Liver (tissue), 9 donors: Measurements from ENCODE around the gene HEPACAM. TPM values are rescaled to one million over a fixed set of nuclear protein-coding genes. Genes with fewer than 3 reads are reported as not detected.

ENCODE experiments used
- DNase-seq: peaks from one replicate; pipeline ENCODE4 v3.0.0-alpha.2; 2017; ENCODE audit warnings: low spot score
- H3K27ac ChIP-seq, 2 donors: one replicate each; pipeline ENCODE4 v1.7.0; 2013; ENCODE audit warnings: inconsistent platforms in 2 of 2, low read length in 2 of 2, control low read depth in 1 of 2, low read depth in 1 of 2, mild to moderate bottlenecking in 1 of 2
- H3K27me3 ChIP-seq, 4 donors: one replicate each; pipeline versions ENCODE4 v1.6.1 to v1.7.0; 2013; ENCODE audit warnings: low read length in 3 of 4, inconsistent platforms in 1 of 4, mild to moderate bottlenecking in 1 of 4, moderate library complexity in 1 of 4; ENCODE audit not compliant: control insufficient read depth in 4 of 4, insufficient read depth in 4 of 4
- H3K36me3 ChIP-seq, 4 donors: one replicate each; pipeline versions ENCODE4 v1.6.1 to v1.7.0; 2013; ENCODE audit warnings: low read length in 3 of 4, mild to moderate bottlenecking in 3 of 4, low read depth in 1 of 4, moderate library complexity in 1 of 4; ENCODE audit not compliant: control insufficient read depth in 4 of 4, insufficient read depth in 3 of 4
- H3K4me1 ChIP-seq, 4 donors: one replicate each; pipeline versions ENCODE4 v1.6.1 to v1.7.0; 2013; ENCODE audit warnings: low read length in 3 of 4, mild to moderate bottlenecking in 3 of 4, moderate library complexity in 1 of 4; ENCODE audit not compliant: control insufficient read depth in 4 of 4, insufficient read depth in 4 of 4
- H3K4me3 ChIP-seq, 3 donors: one replicate each; pipeline versions ENCODE4 v1.6.1 to v1.7.0; 2013; ENCODE audit warnings: low read length in 3 of 3, control low read depth in 1 of 3, low read depth in 1 of 3, mild to moderate bottlenecking in 1 of 3
- H3K9ac ChIP-seq, 2 donors: one replicate each; pipeline ENCODE4 v1.7.0; 2013; ENCODE audit warnings: low read length in 2 of 2, mild to moderate bottlenecking in 2 of 2, moderate library complexity in 2 of 2, control low read depth in 1 of 2, low read depth in 1 of 2
- H3K9me3 ChIP-seq, 4 donors: one replicate each; pipeline versions ENCODE4 v1.6.1 to v1.7.0; 2013; ENCODE audit warnings: low read length in 3 of 4; ENCODE audit not compliant: control insufficient read depth in 4 of 4
- EGR1 ChIP-seq, 2 donors: IDR thresholded peaks; 2 replicates each; pipeline ENCODE4 v1.6.1; 2016 to 2018; ENCODE audit warnings: antibody characterized with exemption in 2 of 2, low read depth in 2 of 2
- FOXA1 ChIP-seq: IDR thresholded peaks from 2 replicates; pipeline ENCODE4 v1.6.1; 2016; ENCODE audit warnings: antibody characterized with exemption
- FOXA2 ChIP-seq: IDR thresholded peaks from 2 replicates; pipeline ENCODE4 v1.6.1; 2016; ENCODE audit warnings: antibody characterized with exemption
- GABPA ChIP-seq, 2 donors: IDR thresholded peaks in 1 of 2; conservative IDR thresholded peaks in 1 of 2; 2 replicates each; pipeline ENCODE4 v1.6.1; 2016; ENCODE audit warnings: antibody characterized with exemption in 2 of 2, mild to moderate bottlenecking in 1 of 2, moderate library complexity in 1 of 2
- HNF4A ChIP-seq, 2 donors: conservative IDR thresholded peaks; 2 replicates each; pipeline ENCODE4 v1.6.1; 2016; ENCODE audit warnings: antibody characterized with exemption in 2 of 2, mild to moderate bottlenecking in 2 of 2
- HNF4G ChIP-seq: IDR thresholded peaks from 2 replicates; pipeline ENCODE4 v1.6.1; 2016; ENCODE audit warnings: antibody characterized with exemption
- JUND ChIP-seq, 2 donors: IDR thresholded peaks; 2 replicates each; pipeline ENCODE4 v1.6.1; 2016; ENCODE audit warnings: antibody characterized with exemption in 2 of 2
- NR2F2 ChIP-seq: IDR thresholded peaks from 2 replicates; pipeline ENCODE4 v1.6.1; 2016; ENCODE audit warnings: antibody characterized with exemption
- RAD21 ChIP-seq, 2 donors: IDR thresholded peaks; 2 replicates each; pipeline ENCODE4 v1.6.1; 2016; ENCODE audit warnings: antibody characterized with exemption in 2 of 2, mild to moderate bottlenecking in 2 of 2
- RXRA ChIP-seq, 2 donors: IDR thresholded peaks; 2 replicates each; pipeline ENCODE4 v1.6.1; 2017 to 2018; ENCODE audit warnings: antibody characterized with exemption in 2 of 2, mild to moderate bottlenecking in 1 of 2
- SP1 ChIP-seq: IDR thresholded peaks from 2 replicates; pipeline ENCODE4 v1.6.1; 2018; ENCODE audit warnings: antibody characterized with exemption, mild to moderate bottlenecking
- TAF1 ChIP-seq: conservative IDR thresholded peaks from 2 replicates; pipeline ENCODE4 v1.6.1; 2016; ENCODE audit warnings: antibody characterized with exemption, mild to moderate bottlenecking
- YY1 ChIP-seq: IDR thresholded peaks from 2 replicates; pipeline ENCODE4 v1.6.1; 2016; ENCODE audit warnings: antibody characterized with exemption, mild to moderate bottlenecking
- WGBS: extraction: QIAGEN DNeasy Blood & Tissue Kit; methylation state at CpG from one replicate; pipeline ENCODE4 v1.1.7; 2013; 5-methylcytosine and 5-hydroxymethylcytosine counted together
- polyA plus RNA-seq, 2 donors: library from polyadenylated mRNA; stranded (reverse) in 1 of 2; unstranded in 1 of 2; fragments of 200-250 nt in 1 of 2; fragments of >200 nt in 1 of 2; fragmentation: Nextera tagmentation in 1 of 2; extraction: Ambion mirVana in 1 of 2; gene quantifications; one replicate each; pipeline versions ENCODE4 v1.2.1 to v1.2.3, GENCODE V29; 2013 to 2015
- total RNA-seq, 2 donors: library from RNA; depleted of rRNA; stranded (reverse); fragments of >200 nt; gene quantifications; one replicate each; pipeline ENCODE4 v1.2.3, GENCODE V29; 2014
- TF ChIP-seq, protein P1 (sequence below): IDR thresholded peaks from 2 replicates; pipeline ENCODE4 v1.6.1; 2016; ENCODE audit warnings: antibody characterized with exemption
- TF ChIP-seq, protein P2 (sequence below): IDR thresholded peaks from 2 replicates; pipeline ENCODE4 v1.6.1; 2016; ENCODE audit warnings: antibody characterized with exemption
- TF ChIP-seq, protein P3 (sequence below): IDR thresholded peaks from 2 replicates; pipeline ENCODE4 v1.6.1; 2016; ENCODE audit warnings: antibody characterized with exemption, mild to moderate bottlenecking
- TF ChIP-seq, protein P4 (sequence below): IDR thresholded peaks from 2 replicates; pipeline ENCODE4 v1.6.1; 2016; ENCODE audit warnings: antibody characterized with exemption
- TF ChIP-seq, protein P5 (sequence below): fragments of 150-350 bp; IDR thresholded peaks from 2 replicates; pipeline ENCODE4 v1.5.1; 2017; ENCODE audit warnings: improper control_type of control experiment, low read depth, low read length; ENCODE audit not compliant: missing input control
- donor health status: healthy.
- donor health status: healthy.
- donor health status: healthy.
- donor health status: healthy.
- donor health status: healthy.

HEPACAM gene
- total and polyA plus RNA-seq, 4 donors = 0.79 to 7.1 (median 3.3) TPM; not detected in 1

DNA sequence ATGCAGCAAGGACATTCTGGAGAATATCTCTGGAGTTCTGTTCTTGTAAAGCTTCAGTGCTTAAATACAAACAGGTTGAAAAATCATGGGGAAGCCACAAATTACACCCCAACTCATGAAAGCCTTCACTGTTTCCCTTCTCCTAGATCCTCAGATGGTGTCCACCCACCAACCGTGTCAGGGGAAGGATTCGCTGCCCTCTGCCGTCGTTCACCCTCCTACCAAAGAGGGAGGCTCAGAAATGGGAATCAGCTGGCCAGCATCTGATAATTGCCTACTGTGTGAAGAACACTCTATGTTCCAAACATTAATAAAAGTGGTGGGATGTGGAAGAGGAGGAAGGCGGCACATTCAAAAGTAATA lies 7.4 kb upstream of the HEPACAM start:
- DNase-seq = no peak
- Histone ChIP-seq H3K27ac (no peak overlapping the region), H3K36me3 (no peaks in the 10 kb centered on the region), H3K9ac (no peak overlapping the region), H3K4me1 (peaks cover 0 to 6% (median 0%) of the 10 kb centered on the region in 4 donors), H3K27me3 (no peaks in the 10 kb centered on the region), H3K4me3 (no peak overlapping the region), H3K9me3 (no peaks in the 10 kb centered on the region)
- WGBS = 84% methylated on average over 5 of the region's 5 CpGs
- TF ChIP-seq, protein P1, sequence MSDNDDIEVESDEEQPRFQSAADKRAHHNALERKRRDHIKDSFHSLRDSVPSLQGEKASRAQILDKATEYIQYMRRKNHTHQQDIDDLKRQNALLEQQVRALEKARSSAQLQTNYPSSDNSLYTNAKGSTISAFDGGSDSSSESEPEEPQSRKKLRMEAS = no peak
- no peak for TF ChIP-seq RAD21 (IDR thresholded peaks at IDR 0.05)
- no peak for TF ChIP-seq NR2F2
- no peak for TF ChIP-seq SP1
- TF ChIP-seq TAF1 = no peak
- TF ChIP-seq, protein P2, sequence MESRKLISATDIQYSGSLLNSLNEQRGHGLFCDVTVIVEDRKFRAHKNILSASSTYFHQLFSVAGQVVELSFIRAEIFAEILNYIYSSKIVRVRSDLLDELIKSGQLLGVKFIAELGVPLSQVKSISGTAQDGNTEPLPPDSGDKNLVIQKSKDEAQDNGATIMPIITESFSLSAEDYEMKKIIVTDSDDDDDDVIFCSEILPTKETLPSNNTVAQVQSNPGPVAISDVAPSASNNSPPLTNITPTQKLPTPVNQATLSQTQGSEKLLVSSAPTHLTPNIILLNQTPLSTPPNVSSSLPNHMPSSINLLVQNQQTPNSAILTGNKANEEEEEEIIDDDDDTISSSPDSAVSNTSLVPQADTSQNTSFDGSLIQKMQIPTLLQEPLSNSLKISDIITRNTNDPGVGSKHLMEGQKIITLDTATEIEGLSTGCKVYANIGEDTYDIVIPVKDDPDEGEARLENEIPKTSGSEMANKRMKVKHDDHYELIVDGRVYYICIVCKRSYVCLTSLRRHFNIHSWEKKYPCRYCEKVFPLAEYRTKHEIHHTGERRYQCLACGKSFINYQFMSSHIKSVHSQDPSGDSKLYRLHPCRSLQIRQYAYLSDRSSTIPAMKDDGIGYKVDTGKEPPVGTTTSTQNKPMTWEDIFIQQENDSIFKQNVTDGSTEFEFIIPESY = no peak
- no peak for TF ChIP-seq FOXA2
- TF ChIP-seq, protein P3, sequence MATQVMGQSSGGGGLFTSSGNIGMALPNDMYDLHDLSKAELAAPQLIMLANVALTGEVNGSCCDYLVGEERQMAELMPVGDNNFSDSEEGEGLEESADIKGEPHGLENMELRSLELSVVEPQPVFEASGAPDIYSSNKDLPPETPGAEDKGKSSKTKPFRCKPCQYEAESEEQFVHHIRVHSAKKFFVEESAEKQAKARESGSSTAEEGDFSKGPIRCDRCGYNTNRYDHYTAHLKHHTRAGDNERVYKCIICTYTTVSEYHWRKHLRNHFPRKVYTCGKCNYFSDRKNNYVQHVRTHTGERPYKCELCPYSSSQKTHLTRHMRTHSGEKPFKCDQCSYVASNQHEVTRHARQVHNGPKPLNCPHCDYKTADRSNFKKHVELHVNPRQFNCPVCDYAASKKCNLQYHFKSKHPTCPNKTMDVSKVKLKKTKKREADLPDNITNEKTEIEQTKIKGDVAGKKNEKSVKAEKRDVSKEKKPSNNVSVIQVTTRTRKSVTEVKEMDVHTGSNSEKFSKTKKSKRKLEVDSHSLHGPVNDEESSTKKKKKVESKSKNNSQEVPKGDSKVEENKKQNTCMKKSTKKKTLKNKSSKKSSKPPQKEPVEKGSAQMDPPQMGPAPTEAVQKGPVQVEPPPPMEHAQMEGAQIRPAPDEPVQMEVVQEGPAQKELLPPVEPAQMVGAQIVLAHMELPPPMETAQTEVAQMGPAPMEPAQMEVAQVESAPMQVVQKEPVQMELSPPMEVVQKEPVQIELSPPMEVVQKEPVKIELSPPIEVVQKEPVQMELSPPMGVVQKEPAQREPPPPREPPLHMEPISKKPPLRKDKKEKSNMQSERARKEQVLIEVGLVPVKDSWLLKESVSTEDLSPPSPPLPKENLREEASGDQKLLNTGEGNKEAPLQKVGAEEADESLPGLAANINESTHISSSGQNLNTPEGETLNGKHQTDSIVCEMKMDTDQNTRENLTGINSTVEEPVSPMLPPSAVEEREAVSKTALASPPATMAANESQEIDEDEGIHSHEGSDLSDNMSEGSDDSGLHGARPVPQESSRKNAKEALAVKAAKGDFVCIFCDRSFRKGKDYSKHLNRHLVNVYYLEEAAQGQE = no peak
- no peak for TF ChIP-seq GABPA (IDR thresholded peaks at IDR 0.05 in 1 of 2, conservative IDR thresholded peaks at IDR 0.05 in 1 of 2)
- TF ChIP-seq FOXA1 = no peak
- TF ChIP-seq, protein P4, sequence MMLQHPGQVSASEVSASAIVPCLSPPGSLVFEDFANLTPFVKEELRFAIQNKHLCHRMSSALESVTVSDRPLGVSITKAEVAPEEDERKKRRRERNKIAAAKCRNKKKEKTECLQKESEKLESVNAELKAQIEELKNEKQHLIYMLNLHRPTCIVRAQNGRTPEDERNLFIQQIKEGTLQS = no peak
- TF ChIP-seq HNF4G = no peak
- no peak for TF ChIP-seq JUND (IDR thresholded peaks at IDR 0.05)
- TF ChIP-seq HNF4A (conservative IDR thresholded peaks at IDR 0.05) = no peak
- TF ChIP-seq YY1 = no peak
- no peak for TF ChIP-seq EGR1 (IDR thresholded peaks at IDR 0.05; ENCODE audit: low read depth in 2 of 2)
- TF ChIP-seq, protein P5, sequence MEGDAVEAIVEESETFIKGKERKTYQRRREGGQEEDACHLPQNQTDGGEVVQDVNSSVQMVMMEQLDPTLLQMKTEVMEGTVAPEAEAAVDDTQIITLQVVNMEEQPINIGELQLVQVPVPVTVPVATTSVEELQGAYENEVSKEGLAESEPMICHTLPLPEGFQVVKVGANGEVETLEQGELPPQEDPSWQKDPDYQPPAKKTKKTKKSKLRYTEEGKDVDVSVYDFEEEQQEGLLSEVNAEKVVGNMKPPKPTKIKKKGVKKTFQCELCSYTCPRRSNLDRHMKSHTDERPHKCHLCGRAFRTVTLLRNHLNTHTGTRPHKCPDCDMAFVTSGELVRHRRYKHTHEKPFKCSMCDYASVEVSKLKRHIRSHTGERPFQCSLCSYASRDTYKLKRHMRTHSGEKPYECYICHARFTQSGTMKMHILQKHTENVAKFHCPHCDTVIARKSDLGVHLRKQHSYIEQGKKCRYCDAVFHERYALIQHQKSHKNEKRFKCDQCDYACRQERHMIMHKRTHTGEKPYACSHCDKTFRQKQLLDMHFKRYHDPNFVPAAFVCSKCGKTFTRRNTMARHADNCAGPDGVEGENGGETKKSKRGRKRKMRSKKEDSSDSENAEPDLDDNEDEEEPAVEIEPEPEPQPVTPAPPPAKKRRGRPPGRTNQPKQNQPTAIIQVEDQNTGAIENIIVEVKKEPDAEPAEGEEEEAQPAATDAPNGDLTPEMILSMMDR = no peak
- TF ChIP-seq RXRA (IDR thresholded peaks at IDR 0.05) = no peak
